Fibroblast of pulmonary artery (primary cell): ENCODE measurements around the gene MZF1.

ENCODE experiments used
- DNase-seq: peaks from one replicate; pipeline ENCODE4 v3.0.0-alpha.2; 2010; ENCODE audit warnings: low read depth
- H3K4me3 ChIP-seq: replicated peaks from 2 replicates; pipeline ENCODE4 v1.5.1; 2011; ENCODE audit warnings: low read depth, mild to moderate bottlenecking, control low read depth, low read length, moderate library complexity
- TF ChIP-seq, protein P1 (sequence below): IDR thresholded peaks from 2 replicates; pipeline ENCODE4 v1.5.1; 2011; ENCODE audit warnings: mild to moderate bottlenecking, control low read depth, low read length, inconsistent platforms; ENCODE audit errors: missing control alignments

Gene MZF1

DNA sequence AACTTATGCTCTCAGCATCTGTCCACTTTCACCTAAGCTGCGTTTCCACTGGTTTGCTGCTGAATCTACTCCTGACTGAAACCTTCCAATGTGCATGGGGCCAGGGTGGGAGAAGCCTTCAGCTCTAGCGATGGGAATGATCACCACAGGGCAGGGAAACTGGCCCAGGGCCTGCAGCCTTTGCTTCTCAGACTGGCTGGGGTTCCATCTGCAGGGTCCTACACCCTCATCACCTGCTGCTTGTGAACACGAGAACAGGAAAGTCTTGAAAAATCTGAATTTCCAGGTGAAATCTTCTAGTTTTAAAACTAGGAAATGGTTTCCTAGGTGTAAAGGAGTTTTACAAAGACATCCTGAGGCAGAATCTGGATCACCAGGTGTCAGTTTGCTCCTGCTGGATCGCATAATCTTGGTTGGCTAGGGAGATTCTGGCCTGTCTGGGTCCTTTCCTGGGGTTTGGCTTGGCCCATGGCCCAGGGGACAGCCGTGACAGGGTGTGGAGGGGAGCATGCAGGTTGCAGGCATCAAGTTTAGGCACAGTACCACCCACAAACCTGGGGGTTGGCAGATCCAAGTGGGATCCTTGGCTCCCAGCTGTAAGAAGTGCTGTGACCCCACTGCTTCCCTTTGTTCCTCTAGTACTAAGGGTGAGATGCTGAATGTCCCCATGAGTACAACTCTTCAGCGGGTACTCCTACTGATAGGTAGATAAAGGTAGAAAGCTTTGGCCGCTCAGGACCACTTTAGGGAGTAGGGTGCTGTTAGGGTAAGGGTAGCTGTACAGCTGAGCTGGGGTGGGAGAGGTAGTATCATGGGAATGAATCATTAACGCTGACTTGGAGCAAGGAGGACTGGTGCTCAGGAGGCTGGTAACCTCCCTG is 12.9 kb downstream of the MZF1 start:
- H3K4me3 ChIP-seq = peak overlapping the region; percentile 99

DNA sequence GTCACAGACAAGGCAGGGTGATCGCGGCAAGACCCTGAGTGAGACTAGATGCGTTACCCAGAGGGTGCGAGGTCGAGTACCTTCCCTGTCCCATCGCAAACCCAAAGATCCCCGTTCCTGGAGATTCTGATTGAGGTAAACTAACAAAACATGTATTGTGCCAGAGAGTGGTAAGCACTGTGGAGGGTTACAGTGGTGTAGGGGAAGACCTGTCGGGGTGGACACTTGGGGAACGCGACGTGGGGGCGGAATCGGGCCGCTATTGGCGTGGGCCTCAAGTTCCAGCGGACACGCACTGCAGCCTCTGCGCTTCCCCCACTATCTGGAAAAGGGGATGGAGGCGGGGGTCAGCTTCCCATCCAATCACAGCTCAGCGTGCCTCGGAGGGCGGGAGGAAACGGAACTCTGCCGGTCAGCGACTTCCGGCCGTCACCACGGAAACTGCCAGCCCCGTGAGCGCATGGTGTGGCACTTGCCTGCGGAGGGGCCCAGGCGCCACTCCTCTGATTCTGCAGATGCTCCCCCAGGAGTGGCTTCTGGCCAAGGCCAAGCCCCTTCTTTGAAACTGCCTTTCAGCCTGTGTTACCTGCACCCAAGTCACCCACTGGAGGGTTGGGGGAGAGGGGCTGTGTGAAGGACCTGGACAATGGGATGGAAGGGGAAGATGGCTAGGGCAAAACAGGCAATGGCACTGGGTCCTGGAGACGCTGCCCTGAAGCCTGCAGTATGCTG is 13.7 kb downstream of the MZF1 start:
- peak overlapping the region; percentile 99 for H3K4me3 ChIP-seq

More for the DNA sequence above, 12.9 kb downstream of the MZF1 start:
- TF ChIP-seq, protein P1, sequence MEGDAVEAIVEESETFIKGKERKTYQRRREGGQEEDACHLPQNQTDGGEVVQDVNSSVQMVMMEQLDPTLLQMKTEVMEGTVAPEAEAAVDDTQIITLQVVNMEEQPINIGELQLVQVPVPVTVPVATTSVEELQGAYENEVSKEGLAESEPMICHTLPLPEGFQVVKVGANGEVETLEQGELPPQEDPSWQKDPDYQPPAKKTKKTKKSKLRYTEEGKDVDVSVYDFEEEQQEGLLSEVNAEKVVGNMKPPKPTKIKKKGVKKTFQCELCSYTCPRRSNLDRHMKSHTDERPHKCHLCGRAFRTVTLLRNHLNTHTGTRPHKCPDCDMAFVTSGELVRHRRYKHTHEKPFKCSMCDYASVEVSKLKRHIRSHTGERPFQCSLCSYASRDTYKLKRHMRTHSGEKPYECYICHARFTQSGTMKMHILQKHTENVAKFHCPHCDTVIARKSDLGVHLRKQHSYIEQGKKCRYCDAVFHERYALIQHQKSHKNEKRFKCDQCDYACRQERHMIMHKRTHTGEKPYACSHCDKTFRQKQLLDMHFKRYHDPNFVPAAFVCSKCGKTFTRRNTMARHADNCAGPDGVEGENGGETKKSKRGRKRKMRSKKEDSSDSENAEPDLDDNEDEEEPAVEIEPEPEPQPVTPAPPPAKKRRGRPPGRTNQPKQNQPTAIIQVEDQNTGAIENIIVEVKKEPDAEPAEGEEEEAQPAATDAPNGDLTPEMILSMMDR = no peak
- no peak for DNase-seq

GRCh38 chr19:58558623-58559274 is 14.4 kb downstream of the MZF1 start:
- TF ChIP-seq, protein P1 = no peak
- peak; percentile 99 for DNase-seq
- peak overlapping the region; percentile 99 for H3K4me3 ChIP-seq

More for the DNA sequence above, 13.7 kb downstream of the MZF1 start:
- DNase-seq = peak; percentile 92
- TF ChIP-seq, protein P1 = no peak

GRCh38 chr19:58558066-58558622 is 15.0 kb downstream of the MZF1 start, which contains the start of gene UBE2M:
UBE2M (minus strand) TSS chr19:58558611; CDS start chr19:58558381, 230 bp downstream.
- peak; percentile 39 for DNase-seq
- H3K4me3 ChIP-seq = peak within 1 kb of the TSS; percentile 99
- TF ChIP-seq, protein P1 = no peak

DNA sequence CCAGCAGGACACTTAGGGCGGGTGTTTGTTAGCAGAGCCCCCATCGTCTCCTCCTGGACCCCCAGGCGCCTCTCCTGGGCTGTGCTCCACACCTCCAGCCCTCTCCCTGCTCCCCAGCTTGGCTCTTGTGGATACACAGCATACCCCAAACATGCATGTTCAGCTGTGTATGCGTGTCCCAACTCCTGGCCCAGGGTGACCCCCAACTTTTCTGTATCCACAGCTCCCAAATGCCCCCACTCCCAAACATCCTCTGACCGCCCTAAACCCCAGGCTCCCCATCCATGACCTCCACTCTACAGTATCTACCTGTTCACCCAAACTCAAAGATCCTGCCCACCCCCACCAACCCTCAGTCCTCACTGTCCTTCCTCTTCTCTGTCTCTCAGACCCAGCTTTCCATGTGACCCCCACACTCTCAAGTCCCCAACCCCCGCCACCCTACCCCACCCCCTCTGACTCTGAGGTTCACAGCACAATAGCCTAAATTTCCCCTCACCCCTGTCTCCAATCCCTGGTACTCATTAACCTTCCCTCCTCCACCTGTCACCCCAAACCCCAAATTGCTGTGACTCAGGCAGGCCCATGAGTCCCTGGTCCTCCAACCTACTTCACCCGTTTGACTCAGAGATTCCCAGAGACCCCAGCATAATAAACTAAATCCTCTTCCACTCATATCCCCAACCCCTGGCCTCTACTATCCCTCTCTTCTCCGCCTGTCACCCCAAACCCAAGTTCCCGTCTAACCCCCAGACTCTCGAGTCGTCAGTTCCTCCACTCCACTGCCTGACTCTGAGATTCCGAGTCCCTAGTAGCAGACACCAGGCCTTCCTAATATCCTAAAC is 15.7 kb downstream of the MZF1 start:
- H3K4me3 ChIP-seq = peak overlapping the region; percentile 99
- no peak for DNase-seq
- TF ChIP-seq, protein P1 = no peak
